Measurements from ENCODE around the gene NCDN.

The NCDN gene

GRCh38 chr1:35555601-35556477, 1.8 kb upstream of the NCDN start:
- DNase-seq, result no peak

DNA sequence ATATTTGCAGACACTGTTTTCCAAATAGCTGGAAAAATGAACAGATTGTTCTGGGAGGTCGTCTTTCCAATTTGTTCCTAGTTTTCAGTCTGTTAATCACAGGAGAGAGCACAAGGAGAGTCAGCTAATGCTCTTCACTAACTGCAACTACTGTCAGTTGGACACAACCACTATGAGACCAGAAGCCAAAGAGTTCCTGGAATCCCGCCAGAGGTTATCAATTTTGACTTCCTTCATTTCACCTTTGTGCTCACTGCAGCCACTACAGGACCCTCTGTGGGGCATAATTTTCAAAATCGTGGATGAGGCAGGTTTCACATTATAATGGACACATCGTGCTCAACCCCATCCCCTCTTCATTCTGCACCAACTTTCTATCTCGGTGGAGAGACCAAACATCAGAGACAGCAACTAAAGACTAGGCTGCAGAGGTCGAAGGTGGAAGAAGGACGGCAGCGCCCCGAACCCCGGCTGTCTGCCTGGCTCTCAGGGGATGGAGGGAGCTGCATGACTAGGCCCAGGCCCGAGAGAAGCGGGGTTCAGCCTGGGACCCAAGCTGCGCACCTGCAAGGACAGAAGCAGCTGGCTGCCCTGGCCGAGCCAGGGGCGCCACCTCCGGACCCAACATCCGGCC, 998 bp upstream of the NCDN start:
- DNase-seq, result peak; percentile 66

DNA sequence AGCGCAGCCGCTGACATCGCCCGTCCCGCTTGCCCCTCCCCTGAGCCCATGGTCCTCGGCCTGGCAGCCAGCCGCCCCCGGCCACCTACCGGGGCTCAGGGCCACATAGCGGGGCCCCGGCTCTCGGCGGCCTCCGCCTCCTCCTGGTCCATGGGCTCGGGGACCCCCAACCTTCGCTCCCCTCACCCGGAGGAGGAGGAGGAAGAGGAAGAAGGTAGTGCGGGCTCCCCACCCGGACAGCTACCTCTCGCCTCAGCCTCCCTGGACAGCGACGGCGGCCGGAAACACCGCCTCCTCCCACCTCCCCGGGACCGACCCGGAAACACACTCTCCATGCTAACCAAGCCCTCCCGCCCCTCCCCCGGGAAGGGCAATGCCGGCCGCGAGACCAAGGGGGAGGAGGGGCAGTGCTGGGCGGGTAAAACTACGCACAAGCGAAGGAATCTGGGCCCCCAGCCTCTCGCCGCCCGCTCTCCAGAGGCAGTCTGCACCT, 435 bp upstream of the NCDN start, which contains the start of gene KIAA0319L:
Gene KIAA0319L, minus strand, starts transcription at position 286 of the 493 bp plus-strand sequence. CDS start 2,912 bp downstream, outside the sequence.
- DNase-seq, result peak; percentile 89

GRCh38 chr1:35558374-35559316, 1.0 kb downstream of the NCDN start:
- peak; percentile 42 for DNase-seq

- DNase-seq, result no peak
These were observed 1.8 kb downstream of the NCDN start for GRCh38 chr1:35559317-35559944.

GRCh38 chr1:35560256-35561225, 2.9 kb downstream of the NCDN start:
- no peak for DNase-seq

- DNase-seq, result no peak
These were observed 3.8 kb downstream of the NCDN start for GRCh38 chr1:35561297-35561971.

DNA sequence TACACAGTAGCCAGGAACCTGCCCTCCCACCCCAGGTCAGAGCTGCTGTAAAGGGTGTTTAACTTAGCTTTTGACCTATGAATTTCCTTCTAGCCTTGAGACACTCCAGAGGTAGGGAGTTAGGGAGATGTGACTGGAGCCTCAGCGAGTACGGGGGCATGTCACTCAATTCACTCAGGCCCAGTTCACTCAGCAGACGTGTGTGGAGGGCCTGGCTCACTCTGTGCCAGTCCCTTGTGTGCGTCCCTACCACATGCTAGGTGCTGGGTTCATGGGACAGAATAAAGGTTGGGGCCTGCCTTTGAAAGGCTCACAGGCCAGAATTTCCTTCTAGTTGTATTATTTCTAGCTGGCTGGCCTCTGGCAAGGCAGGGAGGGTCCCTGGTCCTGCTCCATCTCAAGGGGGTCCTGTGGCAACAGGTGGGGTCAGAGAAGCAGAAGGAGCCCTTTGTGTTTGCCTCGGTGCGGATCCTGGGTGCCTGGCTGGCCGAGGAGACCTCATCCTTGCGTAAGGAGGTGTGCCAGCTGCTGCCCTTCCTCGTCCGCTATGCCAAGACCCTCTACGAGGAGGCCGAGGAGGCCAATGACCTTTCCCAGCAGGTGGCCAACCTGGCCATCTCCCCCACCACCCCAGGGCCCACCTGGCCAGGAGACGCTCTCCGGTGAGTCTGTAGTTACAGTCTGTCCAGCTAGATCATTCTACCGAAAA, 4.5 kb downstream of the NCDN start:
- DNase-seq, result no peak

GRCh38 chr1:35563166-35563565, 5.6 kb downstream of the NCDN start:
- no peak for DNase-seq

DNA sequence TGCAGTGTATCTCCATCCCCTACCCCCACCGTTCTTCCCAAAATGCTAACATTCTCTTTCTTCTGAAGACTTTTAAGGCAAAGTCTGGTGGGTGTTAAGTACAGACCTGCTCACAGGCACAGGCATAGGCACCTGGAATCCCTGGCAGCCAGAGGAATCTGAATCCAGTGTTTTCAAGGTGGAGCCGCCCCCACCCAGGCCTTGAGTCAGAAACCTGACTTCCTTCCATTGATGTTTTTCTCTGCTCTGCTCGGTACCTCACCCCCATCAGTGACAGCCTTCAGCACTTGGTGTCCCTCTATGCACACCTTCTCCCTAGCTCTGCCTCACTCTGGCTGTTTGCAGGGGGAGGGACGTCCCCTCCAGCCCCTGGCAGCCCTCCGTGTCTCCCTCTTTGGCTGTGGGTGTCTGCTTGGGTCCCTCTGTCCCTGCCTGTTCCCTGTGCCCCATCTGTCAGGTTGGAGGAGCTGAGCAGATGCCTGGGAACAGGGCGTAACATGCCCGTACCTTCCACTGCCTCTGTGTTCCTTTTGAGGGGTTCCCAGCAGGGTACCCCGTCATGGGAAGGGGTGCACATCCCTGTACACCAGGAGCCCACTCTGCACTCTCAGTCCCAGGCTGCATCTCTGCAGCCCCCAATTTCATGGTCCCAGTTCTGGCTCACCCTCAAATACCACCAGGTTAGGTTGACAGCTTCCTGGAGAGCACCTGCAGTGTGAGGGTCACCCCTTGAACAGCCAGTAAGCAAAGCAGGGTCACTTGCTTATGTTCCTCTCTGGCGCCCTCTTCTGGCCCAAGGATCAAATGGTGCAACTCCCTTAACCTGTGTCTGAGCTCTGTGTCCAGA, 6.7 kb downstream of the NCDN start:
- peak; percentile 93 for DNase-seq

GRCh38 chr1:35564884-35565741, 7.5 kb downstream of the NCDN start:
- no peak for DNase-seq

GRCh38 chr1:35565742-35566133, 8.1 kb downstream of the NCDN start:
- no peak for DNase-seq

DNA sequence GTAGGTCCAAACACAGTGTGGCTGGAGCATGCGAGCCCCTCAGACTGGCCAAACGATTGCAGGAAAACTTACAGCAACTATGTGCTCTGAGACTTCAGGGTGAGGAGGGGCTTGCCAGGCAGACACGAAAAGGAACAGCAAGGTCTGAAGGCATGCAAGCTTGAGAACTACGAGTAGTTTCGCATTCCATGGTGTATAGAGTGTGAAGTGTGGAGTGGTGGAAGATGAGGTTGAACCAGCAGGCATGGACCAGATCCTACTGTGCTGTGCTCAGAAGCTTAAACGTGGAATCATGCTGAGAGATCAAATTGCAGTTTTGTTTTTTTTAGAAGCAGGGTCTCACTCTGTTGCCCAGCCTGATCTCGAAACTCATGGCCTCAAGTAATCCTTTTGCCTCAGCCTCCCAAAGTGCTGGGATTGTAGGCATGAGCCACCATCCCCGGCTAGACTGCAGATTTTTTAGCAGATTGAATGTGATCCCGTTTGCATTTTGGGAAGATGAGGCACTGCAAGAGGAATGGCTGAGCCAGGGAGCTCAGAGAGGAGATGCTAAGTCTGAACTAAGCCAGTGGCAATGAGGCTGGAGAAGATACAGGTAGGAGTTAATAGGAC, 10.5 kb downstream of the NCDN start:
- no peak for DNase-seq

GRCh38 chr1:35568975-35569395, 11.4 kb downstream of the NCDN start:
- peak; percentile 86 for DNase-seq

GRCh38 chr1:35569936-35570335, 12.3 kb downstream of the NCDN start:
- DNase-seq, result no peak

- DNase-seq, result no peak
These were observed 13.1 kb downstream of the NCDN start for GRCh38 chr1:35570589-35571137.

DNA sequence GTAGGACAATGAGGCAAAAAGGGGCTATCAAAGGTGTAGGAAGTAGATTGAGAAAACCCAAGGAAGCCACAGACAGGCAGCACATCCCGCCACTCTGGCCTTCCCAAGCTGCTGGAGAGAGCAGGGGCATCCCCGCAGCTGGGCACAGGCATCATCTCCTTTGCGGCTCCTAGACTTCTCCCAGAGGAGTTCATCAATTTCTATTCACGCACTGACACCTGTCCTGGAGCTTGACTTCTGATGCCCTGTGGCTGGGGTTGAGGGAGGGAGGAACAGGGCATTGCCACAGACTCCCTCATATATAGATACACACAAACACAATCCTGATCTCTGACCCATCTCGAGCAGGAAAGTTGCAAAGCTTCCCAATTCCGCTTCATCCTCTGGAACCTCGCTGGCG, 13.7 kb downstream of the NCDN start:
- no peak for DNase-seq

Measured in hematopoietic multipotent progenitor cell treated with erythropoietin and hydrocortisone succinate and interleukin-3 and kit ligand, for 6 days (in vitro differentiated cells).